HG02970 (cell line): ENCODE data around the gene DCP2.

Experiments used
- ATAC-seq: cut with Tn5 transposase; IDR thresholded peaks from one replicate; pipeline ENCODE4 v1.9.1; 2021; ENCODE audit warnings: mild to moderate bottlenecking, moderate library complexity, moderate number of reproducible peaks; ENCODE audit not compliant: unreplicated experiment, low FRiP score

Gene DCP2

DNA sequence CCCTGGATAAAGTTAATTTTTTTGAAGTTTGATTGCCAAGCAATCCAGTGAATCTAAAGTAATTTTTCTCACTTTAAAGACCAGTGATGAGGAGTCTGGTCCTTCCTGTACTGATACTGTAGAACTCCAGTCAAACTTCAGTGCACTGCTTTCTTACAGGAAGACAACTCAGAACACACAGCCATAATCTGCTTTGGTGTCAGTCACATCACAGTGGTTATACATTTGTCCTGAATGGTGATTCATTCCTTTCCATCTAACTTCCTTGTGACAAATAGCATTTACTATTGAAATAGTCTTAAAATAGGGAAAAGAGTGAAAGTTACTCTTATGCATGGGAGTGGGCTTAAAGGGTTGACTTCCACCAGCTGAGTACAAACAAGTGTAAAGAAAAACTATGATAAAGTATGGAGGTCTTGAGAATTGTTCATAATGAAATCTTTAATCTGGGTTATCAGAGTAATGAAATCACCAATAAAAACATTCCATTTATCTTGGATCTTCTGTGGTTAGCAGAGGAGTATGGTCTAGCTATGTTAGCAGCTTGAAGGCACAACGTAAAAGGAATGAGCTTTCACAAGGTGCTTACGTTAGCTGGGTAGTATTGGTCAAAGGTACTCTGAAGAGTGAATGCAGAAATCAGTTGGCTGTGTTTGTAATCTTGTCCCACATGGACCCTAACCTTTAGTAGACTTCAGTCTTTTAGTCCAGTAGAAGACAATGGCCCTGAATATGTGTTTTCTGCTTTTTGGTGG lies 41.5 kb downstream of the DCP2 start:
- ATAC-seq, result no peak

DNA sequence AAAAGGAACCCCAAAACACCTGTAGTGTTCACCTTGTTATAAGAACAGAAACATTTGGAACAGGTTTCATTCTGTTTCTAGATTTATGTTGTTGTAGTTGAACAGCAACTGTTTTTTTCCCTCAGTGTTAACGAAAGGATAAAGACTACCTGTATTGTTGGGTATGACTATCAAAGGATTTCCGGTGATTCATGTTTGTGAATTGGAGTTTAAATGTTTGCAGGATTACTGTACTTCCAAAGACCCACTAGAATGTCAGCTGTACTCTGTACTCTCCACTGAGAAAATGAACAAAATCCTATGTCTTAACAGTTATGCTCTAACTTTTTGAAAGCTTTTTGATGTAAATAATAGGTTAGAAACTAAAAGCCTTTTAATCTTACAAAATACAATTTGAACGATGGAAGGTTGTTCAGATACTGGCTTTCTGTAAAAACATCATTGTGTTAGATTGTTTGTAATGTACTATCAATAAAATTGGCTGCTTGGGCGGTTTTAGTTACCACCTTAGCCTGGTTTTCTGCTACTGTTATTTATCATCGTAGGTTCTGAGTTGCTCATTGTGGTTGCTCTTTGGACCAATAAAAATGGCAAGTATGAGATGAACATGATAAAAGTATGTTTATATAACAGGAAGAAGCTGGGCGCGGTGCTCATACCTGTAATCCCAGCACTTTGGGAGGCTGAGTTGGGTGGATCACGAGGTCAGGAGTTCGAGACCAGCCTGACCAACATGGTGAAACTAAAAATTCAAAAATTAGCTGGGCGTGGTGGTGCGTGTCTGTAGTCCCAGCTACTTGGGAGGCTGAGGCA lies 44.1 kb downstream of the DCP2 start:
- ATAC-seq, result no peak

- ATAC-seq, result peak; percentile 57
These were observed 46.1 kb downstream of the DCP2 start for GRCh38 chr5:113022661-113023060.

DNA sequence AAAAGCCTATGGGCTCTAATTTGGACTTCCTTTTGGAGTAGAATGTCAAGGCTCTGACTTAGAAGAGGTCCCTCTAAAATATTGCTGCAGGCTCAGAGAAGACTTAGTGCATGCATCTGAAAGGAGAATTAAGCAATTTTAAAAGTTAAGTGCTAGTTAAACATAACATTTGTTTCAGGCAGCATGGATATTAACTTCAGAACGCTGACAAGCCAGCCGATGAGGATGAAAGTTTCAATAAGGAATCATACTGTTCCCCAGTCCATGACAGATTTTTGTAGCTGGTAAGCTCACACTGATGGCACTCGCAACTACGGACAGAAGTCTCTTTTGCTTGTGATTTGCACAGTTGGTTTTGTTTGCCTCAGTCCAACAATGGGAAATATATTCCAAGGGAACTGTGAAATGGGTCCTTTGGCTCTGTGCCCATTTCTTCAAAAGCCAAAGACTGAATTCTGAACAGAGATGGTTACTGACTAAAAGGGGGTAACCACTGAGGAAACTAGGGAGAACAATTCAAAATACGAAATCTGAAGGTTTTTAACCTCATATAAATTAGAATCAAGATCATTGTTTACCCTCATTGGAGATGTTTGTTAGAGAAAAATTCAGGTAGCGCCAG lies 47.6 kb downstream of the DCP2 start:
- ATAC-seq, result no peak

GRCh38 chr5:113025596-113025995 lies 49.0 kb downstream of the DCP2 start:
- ATAC-seq, result no peak

- no peak for ATAC-seq
These were observed 49.6 kb downstream of the DCP2 start for GRCh38 chr5:113026211-113026610.

DNA sequence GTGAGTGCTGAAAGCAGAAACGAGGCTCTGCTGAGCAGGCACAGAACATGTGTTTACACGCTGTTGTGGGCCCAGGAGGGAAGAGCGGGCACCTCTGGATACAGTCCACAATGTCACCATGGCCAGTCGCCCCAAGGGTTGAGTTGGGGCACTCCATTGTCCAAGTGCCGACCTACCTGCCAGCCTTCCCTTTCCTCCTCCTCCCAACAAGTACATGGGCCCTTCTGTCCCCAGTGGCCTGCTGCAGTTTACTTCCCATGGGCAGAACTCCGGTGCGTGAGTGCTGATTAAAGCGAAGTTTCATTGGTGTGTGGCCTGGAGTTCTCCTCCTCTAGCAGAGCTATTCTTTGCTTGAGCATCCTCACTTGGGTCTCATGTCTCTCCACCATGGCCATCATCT lies 50.4 kb downstream of the DCP2 start:
- no peak for ATAC-seq

GRCh38 chr5:113027431-113027830 lies 50.8 kb downstream of the DCP2 start:
- ATAC-seq, result no peak

DNA sequence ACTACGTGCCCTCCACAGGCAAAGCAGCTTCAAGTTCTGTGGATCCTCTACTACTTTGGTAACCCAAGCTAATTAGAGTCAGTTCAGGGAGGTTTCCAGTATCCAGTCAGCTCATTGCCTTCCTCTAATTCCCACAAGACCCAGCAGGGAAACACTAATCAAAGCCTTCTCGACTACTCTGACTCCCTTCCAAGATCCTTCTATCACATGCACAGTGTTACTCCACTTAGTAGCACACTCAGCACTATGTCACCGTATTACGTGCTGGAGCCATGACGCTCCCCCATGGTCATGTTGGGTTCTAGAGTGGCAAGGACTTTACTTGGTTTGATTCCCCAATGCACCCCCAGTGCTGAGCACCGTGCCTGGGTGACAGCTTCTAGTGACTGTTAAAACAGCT lies 53.0 kb downstream of the DCP2 start:
- ATAC-seq, result no peak

- no peak for ATAC-seq
These were observed 54.5 kb downstream of the DCP2 start for GRCh38 chr5:113031104-113031503.

GRCh38 chr5:113031557-113031956 lies 55.0 kb downstream of the DCP2 start:
- no peak for ATAC-seq

- ATAC-seq, result no peak
These were observed 57.7 kb downstream of the DCP2 start for GRCh38 chr5:113034182-113034773.

DNA sequence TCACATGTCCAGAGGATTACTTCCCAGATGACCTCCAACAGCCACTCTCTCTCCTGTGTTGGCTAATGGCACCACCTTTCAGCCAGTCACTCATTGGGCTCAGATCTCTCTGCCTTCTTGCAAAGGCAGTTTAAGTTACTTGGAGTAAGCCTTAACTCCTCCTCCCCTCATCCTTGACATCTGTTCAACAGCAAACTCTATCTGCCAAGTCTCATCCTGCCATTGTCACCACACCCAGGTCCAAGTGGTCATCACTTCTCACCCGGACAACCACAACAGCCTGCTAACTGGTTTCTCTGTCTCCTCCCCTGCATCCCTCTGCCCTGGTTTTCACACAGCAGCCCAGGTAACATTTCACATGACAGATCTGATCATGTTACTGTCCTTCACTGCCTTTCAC lies 58.5 kb downstream of the DCP2 start:
- ATAC-seq, result no peak

DNA sequence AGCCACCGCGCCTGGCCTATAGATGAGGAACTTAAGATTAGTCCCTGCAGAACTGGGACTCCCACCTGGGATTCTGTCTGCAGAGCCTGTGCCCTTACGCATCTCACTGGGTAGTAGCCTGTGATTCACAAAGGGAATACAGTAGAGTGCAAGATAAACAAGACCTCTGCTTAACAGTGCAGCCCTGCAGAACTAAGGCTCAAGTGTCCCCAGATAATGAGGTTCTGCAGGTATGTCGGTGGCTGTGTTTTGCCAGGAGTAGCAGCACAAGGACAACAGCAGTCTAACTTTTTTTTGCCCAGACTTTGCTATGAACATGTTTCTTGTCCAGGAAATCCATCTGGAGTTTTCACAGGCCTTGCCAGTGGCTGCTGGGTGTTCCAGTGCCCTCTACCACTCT lies 59.7 kb downstream of the DCP2 start:
- no peak for ATAC-seq

GRCh38 chr5:113036826-113037225 lies 60.2 kb downstream of the DCP2 start:
- ATAC-seq, result no peak

DNA sequence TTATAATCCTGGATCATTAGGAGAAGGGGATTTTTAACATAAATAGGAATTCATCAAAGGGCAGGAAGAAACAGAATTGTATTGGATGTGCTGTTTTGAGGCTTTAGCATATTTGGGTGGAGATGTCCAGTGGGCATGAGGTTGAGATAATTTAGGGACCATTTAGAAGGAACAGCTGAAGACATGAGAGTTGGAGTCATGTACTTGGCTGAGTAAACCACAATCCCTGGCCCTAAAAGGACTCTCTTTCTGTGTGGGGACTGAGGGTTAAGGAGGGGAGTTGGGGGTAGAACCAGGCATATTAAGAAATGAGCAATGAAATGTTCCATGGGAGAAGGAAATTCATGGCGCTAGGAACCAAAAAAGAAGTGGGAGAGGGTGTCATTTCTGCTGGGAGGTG lies 61.5 kb downstream of the DCP2 start:
- no peak for ATAC-seq

GRCh38 chr5:113038714-113039113 lies 62.1 kb downstream of the DCP2 start:
- ATAC-seq, result no peak

DNA sequence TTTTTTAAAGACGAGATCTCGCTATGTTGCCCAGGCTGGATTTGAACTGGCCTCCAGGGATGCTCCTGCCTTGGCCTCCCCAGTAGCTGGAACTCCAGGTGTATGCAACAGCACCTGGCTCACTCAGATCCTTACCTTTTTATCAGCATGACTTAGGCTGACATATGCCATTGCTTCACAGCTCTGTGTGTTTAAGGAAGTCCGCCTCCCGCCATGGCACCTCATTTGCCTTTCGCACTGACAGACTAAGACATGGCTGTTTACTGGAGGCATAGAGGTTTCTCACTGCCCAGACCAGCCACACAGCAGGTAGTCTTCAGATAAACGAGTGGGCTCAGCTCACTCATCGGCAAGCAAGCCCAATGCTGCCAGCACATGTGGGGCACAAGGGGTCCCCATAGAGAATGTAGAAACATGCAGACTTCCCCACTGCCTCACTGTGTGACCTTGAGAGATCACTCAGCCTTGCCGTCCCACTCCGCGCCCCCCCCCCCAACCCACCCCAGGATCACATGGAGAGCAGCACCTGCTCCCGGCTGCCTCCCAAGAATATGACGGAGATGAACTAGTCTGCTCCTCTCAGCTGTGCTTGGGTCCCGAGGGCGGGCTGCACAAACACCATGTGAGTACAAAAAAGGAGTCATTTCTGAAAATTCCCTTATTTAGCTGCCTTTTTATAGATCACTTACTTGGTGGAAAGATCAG lies 62.8 kb downstream of the DCP2 start:
- ATAC-seq, result no peak

GRCh38 chr5:113039934-113040285 lies 63.3 kb downstream of the DCP2 start:
- no peak for ATAC-seq

- ATAC-seq, result no peak
These were observed 64.2 kb downstream of the DCP2 start for GRCh38 chr5:113040672-113041260.
